ENCODE measurements around the gene XPO4.
"Not testable (repeated sequence)": the region's sequence is repeated elsewhere in the genome, so short reads cannot be mapped to it uniquely, and the experiment has no call there.

DNA sequence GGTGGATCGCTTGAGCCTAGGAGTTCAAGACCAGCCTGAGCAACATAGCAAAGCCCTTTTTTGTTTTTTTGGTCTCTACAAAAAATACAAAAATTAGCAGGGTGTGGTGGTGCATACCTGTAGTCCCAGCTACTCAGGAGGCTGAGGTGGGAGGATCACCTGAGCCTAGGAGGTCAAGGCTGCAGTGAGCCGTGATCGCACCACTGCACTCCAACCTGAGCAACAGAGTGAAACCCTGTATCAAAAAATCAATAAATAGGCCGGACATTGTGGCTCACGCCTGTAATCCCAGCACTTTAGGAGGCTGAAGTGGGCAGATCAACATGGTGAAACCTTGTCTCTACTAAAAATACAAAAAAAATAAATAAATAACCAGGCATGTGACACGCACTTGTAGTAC is 13.1 kb upstream of the XPO4 start:
- TF ChIP-seq, protein P1, sequence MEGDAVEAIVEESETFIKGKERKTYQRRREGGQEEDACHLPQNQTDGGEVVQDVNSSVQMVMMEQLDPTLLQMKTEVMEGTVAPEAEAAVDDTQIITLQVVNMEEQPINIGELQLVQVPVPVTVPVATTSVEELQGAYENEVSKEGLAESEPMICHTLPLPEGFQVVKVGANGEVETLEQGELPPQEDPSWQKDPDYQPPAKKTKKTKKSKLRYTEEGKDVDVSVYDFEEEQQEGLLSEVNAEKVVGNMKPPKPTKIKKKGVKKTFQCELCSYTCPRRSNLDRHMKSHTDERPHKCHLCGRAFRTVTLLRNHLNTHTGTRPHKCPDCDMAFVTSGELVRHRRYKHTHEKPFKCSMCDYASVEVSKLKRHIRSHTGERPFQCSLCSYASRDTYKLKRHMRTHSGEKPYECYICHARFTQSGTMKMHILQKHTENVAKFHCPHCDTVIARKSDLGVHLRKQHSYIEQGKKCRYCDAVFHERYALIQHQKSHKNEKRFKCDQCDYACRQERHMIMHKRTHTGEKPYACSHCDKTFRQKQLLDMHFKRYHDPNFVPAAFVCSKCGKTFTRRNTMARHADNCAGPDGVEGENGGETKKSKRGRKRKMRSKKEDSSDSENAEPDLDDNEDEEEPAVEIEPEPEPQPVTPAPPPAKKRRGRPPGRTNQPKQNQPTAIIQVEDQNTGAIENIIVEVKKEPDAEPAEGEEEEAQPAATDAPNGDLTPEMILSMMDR (IDR thresholded peaks at IDR 0.05; ENCODE audit: low read depth, low read length), result not testable (repeated sequence)
- TF ChIP-seq EZH2phosphoT487 (IDR thresholded peaks at IDR 0.05; ENCODE audit: low read depth), result not testable (repeated sequence)

Measured in OCI-LY3 (cell line).